ENCODE data around the gene CYP11A1.

DNA sequence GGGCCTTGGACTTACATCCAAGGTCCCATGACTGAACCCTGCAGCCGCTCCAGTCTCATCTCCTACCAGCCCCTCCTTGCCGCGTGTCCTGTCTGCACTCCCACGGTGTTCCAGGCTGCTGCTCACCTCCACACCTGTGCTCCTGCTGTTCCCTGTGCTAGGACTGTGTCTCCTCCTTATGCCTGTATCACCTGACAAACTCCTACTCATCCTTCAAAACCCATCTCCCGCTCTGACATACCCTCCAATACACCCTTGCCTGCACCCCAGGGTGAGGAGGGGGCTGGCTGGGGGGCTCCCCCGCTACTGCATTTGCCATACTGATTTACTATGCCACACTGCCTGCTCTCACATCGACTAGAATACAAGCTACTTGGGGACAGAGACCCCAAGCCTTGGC lies 53.6 kb downstream of the CYP11A1 start:
- TF ChIP-seq TAF1 (IDR thresholded peaks at IDR 0.05; ENCODE audit: borderline replicate concordance, low read depth, low read length) (no peak), POLR2A (IDR thresholded peaks at IDR 0.05; ENCODE audit: low read depth, low read length) (no peak)

Data from GM12892 (cell line).